ENCODE results near the gene CFAP100. TPM values are rescaled to one million over a fixed set of nuclear protein-coding genes. Genes with fewer than 3 reads are reported as not detected.

Gene CFAP100
- total RNA-seq, 1 donor from 2014 or later, result not detected

DNA sequence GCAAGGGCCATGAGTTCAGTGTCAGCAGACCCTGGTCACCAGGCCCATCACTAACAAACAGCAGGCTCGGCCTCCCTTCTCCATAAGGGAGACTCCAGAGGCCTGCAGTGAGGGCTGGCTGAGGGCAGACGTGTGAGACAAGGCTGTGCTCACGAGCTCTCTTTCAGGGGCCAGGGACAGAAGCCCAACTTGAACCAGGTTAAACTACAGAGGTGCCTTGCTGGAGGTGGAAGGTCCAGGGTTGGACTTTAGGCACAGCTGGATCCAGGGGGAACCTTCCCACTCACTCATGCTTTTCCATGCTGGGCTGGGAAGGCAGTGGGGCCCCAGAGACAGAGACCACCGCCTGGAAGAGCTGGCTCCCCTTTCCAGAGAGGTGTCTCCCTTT is 19.0 kb downstream of the CFAP100 start:
- DNase-seq (ENCODE audit: low spot score), result no peak
- no peaks in the 10 kb centered on the region for H3K4me1 Mint-ChIP-seq (ENCODE audit: unreplicated experiment)
- no peak overlapping the region for H3K4me3 Mint-ChIP-seq (ENCODE audit: unreplicated experiment)

DNA sequence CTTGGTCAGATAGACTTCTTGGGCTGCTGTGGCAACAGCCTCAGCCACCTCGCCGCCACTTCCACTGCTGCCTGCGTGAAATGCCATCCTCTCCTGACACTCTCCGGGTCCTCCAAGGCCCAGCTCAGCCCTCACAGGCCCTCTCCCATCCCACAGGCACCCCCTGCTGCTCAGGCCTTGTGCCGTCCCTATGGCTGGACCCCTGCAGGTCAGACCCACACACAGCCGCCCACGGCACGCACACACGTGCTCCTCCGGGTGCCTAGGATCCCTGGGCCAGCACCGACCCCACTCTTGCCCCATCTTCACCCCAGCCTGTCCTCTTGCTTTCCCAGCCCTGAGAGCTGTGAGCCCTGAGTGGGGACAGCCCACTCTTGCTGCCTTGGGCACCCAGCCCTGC is 19.7 kb downstream of the CFAP100 start:
- no peaks in the 10 kb centered on the region for H3K4me1 Mint-ChIP-seq (ENCODE audit: unreplicated experiment)
- DNase-seq (ENCODE audit: low spot score), result no peak
- H3K4me3 Mint-ChIP-seq (ENCODE audit: unreplicated experiment), result no peak overlapping the region
- peaks cover 9% of the 10 kb centered on the region for H3K27me3 Mint-ChIP-seq (ENCODE audit: unreplicated experiment)
- no peaks in the 10 kb centered on the region for H3K9me3 Mint-ChIP-seq (ENCODE audit: unreplicated experiment)
- H3K36me3 Mint-ChIP-seq (ENCODE audit: low read depth, unreplicated experiment), result no peaks in the 10 kb centered on the region
- no peak overlapping the region for H3K27ac Mint-ChIP-seq (ENCODE audit: unreplicated experiment)
- no peak for TF ChIP-seq CTCF (IDR thresholded peaks at IDR 0.05; ENCODE audit: unreplicated experiment)

More for the DNA sequence above, 19.0 kb downstream of the CFAP100 start:
- no peak for TF ChIP-seq CTCF (IDR thresholded peaks at IDR 0.05; ENCODE audit: unreplicated experiment)
- Mint-ChIP-seq H3K9me3 (ENCODE audit: unreplicated experiment) (no peaks in the 10 kb centered on the region), H3K36me3 (ENCODE audit: low read depth, unreplicated experiment) (no peaks in the 10 kb centered on the region), H3K27me3 (ENCODE audit: unreplicated experiment) (peaks cover 9% of the 10 kb centered on the region), H3K27ac (ENCODE audit: unreplicated experiment) (no peak overlapping the region)

DNA sequence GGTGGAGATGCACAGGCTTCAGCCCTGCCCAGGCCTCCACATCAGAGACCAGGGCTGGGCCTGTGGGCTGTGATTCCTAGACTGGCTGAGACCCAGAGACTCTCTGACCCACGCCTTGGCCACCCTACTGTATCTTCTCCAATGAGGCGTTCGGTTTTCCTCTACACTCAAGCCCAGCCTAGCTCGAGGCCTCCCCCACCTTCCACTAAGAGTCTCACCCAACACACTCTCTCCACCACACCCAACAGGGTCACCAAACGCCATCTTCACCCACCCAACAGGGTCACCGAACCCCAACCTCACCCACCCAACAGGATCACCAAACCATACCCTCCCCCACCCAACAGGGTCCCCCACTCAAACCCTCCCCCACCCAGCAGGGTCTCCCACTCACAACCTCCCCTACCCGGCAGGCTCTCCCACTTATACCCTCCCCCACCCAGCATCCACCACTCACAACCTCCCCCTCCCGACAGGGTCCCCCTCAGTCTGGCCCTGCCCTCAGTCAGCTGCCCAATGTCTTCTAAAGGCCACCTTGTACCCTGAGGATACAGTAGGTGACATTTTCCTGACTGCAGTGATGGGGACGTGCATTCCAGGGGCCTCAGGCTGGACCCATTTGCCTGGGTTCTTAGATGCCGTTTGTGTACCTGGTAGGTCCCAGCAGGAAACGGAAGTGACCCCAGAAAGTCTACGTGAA is 20.4 kb downstream of the CFAP100 start:
- TF ChIP-seq CTCF (IDR thresholded peaks at IDR 0.05; ENCODE audit: unreplicated experiment), result no peak
- Mint-ChIP-seq H3K4me1 (ENCODE audit: unreplicated experiment) (no peaks in the 10 kb centered on the region), H3K27me3 (ENCODE audit: unreplicated experiment) (peaks cover 9% of the 10 kb centered on the region), H3K9me3 (ENCODE audit: unreplicated experiment) (no peaks in the 10 kb centered on the region), H3K27ac (ENCODE audit: unreplicated experiment) (no peak overlapping the region), H3K4me3 (ENCODE audit: unreplicated experiment) (no peak overlapping the region), H3K36me3 (ENCODE audit: low read depth, unreplicated experiment) (no peaks in the 10 kb centered on the region)
- no peak for DNase-seq (ENCODE audit: low spot score)

DNA sequence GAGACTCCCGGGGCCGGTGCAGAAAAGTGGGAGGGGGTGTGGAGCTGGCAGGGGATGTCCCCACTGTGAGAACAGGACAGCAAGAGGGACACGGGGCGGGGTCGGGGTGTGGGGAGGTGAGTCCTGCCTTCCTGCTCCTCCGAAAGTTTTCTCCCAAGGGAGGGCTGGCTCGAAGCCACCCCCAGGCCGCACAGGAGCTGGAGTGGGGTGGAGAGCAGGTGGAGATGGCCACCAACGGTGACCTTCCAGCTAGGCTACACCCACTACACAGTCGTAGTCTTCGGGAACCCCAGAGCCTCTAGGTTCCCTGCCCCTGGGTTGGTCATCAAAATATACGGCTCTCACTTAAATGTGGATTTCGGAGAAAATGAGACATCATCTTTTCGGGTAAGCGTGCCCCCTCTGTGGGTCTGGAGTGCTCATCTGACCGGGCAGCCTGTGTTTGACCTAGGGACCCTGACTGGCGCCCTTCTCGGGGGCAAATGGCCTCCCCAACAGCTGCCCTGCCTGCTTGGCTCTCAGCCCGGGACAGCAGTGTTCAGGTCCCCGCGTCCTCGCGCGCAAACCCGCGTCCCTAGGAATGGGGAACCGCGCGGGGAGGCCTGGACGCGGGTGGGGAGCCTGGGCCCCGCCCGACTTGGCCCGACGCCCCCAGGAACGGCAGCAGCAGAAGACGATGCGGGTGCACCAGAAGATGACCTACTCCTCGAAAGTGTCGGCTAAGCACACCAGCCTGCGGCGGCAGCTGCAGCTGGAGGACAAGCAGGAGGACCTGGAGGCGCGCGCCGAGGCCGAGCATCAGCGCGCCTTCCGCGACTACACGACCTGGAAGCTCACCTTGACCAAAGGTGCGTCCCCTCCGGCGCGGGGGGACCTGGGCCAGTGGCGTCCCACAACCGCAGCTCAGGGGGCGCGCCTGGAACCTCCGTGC is 21.2 kb downstream of the CFAP100 start:
- DNase-seq (ENCODE audit: low spot score), result no peak
- Mint-ChIP-seq H3K9me3 (ENCODE audit: unreplicated experiment) (no peaks in the 10 kb centered on the region), H3K4me3 (ENCODE audit: unreplicated experiment) (no peak overlapping the region)

More for the DNA sequence above, 21.2 kb downstream of the CFAP100 start:
- Mint-ChIP-seq H3K27ac (ENCODE audit: unreplicated experiment) (no peak overlapping the region), H3K36me3 (ENCODE audit: low read depth, unreplicated experiment) (no peaks in the 10 kb centered on the region), H3K4me1 (ENCODE audit: unreplicated experiment) (peaks cover 2% of the 10 kb centered on the region), H3K27me3 (ENCODE audit: unreplicated experiment) (peaks cover 9% of the 10 kb centered on the region)
- TF ChIP-seq CTCF (IDR thresholded peaks at IDR 0.05; ENCODE audit: unreplicated experiment), result no peak

All from endothelial cell (in vitro differentiated cells).